ENCODE results near the gene ESPNL.

ESPNL gene

GRCh38 chr2:238077292-238077691 lies 22.8 kb upstream of the ESPNL start:
- no peak for DNase-seq

GRCh38 chr2:238079874-238080327 lies 20.2 kb upstream of the ESPNL start:
- no peak for DNase-seq

- no peak for DNase-seq
Measured at GRCh38 chr2:238080518-238080917, 19.6 kb upstream of the ESPNL start.

- DNase-seq, result no peak
Measured at GRCh38 chr2:238081150-238081549, 19.0 kb upstream of the ESPNL start.

GRCh38 chr2:238081561-238081960 lies 18.6 kb upstream of the ESPNL start:
- no peak for DNase-seq

GRCh38 chr2:238082151-238082550 lies 18.0 kb upstream of the ESPNL start:
- DNase-seq, result no peak

GRCh38 chr2:238082827-238083226 lies 17.3 kb upstream of the ESPNL start:
- DNase-seq, result no peak

- DNase-seq, result no peak
Measured at GRCh38 chr2:238083919-238084318, 16.2 kb upstream of the ESPNL start.

- no peak for DNase-seq
Measured at GRCh38 chr2:238084761-238085160, 15.4 kb upstream of the ESPNL start.

- no peak for DNase-seq
Measured at GRCh38 chr2:238085899-238086298, 14.2 kb upstream of the ESPNL start.

GRCh38 chr2:238087211-238087610 lies 12.9 kb upstream of the ESPNL start:
- no peak for DNase-seq

GRCh38 chr2:238090887-238091286 lies 9.3 kb upstream of the ESPNL start:
- DNase-seq, result no peak

GRCh38 chr2:238091436-238092060 lies 8.6 kb upstream of the ESPNL start:
- DNase-seq, result no peak

GRCh38 chr2:238092486-238093035 lies 7.6 kb upstream of the ESPNL start:
- no peak for DNase-seq

GRCh38 chr2:238093181-238094140 lies 6.7 kb upstream of the ESPNL start:
- no peak for DNase-seq

GRCh38 chr2:238094438-238095022 lies 5.6 kb upstream of the ESPNL start:
- DNase-seq, result no peak

GRCh38 chr2:238095143-238095542 lies 5.0 kb upstream of the ESPNL start:
- DNase-seq, result no peak

- DNase-seq, result no peak
Measured at GRCh38 chr2:238096311-238097011, 3.7 kb upstream of the ESPNL start.

- DNase-seq, result no peak
Measured at GRCh38 chr2:238097201-238097987, 2.7 kb upstream of the ESPNL start.

- no peak for DNase-seq
Measured at GRCh38 chr2:238097988-238098871, 1.9 kb upstream of the ESPNL start.

Measured in NCI-H1092 treated with DMSO at 0.1 percent for 48 hours (cell line).